SK-N-SH treated with all-trans-retinoic acid at 6 μM for 48 hours (cell line): ENCODE results near the gene CALY.

Experiments
- ARNTL ChIP-seq: fragments of 450-650 bp; formaldehyde crosslinking; IDR thresholded peaks from 2 replicates; pipeline ENCODE4 v1.5.0; 2020; ENCODE audit warnings: low read depth, mild to moderate bottlenecking, moderate library complexity, borderline replicate concordance
- BACH2 ChIP-seq: fragments of 250-450 bp; sonication (Bioruptor Pico); IDR thresholded peaks from 2 replicates; pipeline ENCODE4 v1.9.0; 2021; ENCODE audit warnings: mild to moderate bottlenecking, borderline replicate concordance
- ESRRG ChIP-seq: fragments of 250-450 bp; sonication (Bioruptor Pico); IDR thresholded peaks from 2 replicates; pipeline ENCODE4 v1.6.1; 2021; ENCODE audit warnings: mild to moderate bottlenecking
- GLIS3 ChIP-seq: fragments of 250-450 bp; sonication (Bioruptor Pico); IDR thresholded peaks from 2 replicates; pipeline ENCODE4 v1.5.0; 2020; ENCODE audit warnings: mild to moderate bottlenecking, moderate library complexity
- OSR1 ChIP-seq: fragments of 250-450 bp; sonication (Bioruptor Pico); IDR thresholded peaks from 2 replicates; pipeline ENCODE4 v1.8.0; 2022; ENCODE audit warnings: moderate library complexity, mild to moderate bottlenecking, inconsistent platforms
- POU6F1 ChIP-seq: fragments of 250-450 bp; sonication (Bioruptor Pico); IDR thresholded peaks from 2 replicates; pipeline ENCODE4 v1.8.0; 2021; ENCODE audit warnings: low read depth, mild to moderate bottlenecking, moderate library complexity, borderline replicate concordance
- RARB ChIP-seq: fragments of 250-450 bp; sonication (Bioruptor Pico); IDR thresholded peaks from 2 replicates; pipeline ENCODE4 v1.8.0; 2021; ENCODE audit warnings: mild to moderate bottlenecking, moderate library complexity
- TOX ChIP-seq: fragments of 250-450 bp; sonication (Bioruptor Pico); IDR thresholded peaks from 2 replicates; pipeline ENCODE4 v1.8.0; 2021; ENCODE audit warnings: mild to moderate bottlenecking, moderate library complexity, borderline replicate concordance
- ZFP3 ChIP-seq: fragments of 250-450 bp; sonication (Bioruptor Pico); IDR thresholded peaks from 2 replicates; pipeline ENCODE4 v1.5.0; 2020; ENCODE audit warnings: mild to moderate bottlenecking, moderate library complexity
- ZFP30 ChIP-seq: fragments of 450-650 bp; formaldehyde crosslinking; IDR thresholded peaks from 2 replicates; pipeline ENCODE4 v1.5.0; 2022; ENCODE audit warnings: mild to moderate bottlenecking, moderate library complexity
- ZNF565 ChIP-seq: fragments of 450-650 bp; formaldehyde crosslinking; conservative IDR thresholded peaks from 2 replicates; pipeline ENCODE4 v1.5.0; 2020; ENCODE audit warnings: low read depth, mild to moderate bottlenecking, moderate library complexity
- ZNF8 ChIP-seq: fragments of 450-650 bp; formaldehyde crosslinking; IDR thresholded peaks from 2 replicates; pipeline ENCODE4 v1.5.0; 2020; ENCODE audit warnings: mild to moderate bottlenecking, moderate library complexity
- TF ChIP-seq, protein P1 (sequence below): fragments of 250-450 bp; sonication (Bioruptor Pico); IDR thresholded peaks from 2 replicates; pipeline ENCODE4 v1.5.1; 2020; ENCODE audit warnings: low read depth, mild to moderate bottlenecking, moderate library complexity
- TF ChIP-seq, protein P2 (sequence below): fragments of 250-450 bp; sonication (Bioruptor Pico); IDR thresholded peaks from 2 replicates; pipeline ENCODE4 v1.8.0; 2020; ENCODE audit warnings: mild to moderate bottlenecking, moderate library complexity, borderline replicate concordance

DNA sequence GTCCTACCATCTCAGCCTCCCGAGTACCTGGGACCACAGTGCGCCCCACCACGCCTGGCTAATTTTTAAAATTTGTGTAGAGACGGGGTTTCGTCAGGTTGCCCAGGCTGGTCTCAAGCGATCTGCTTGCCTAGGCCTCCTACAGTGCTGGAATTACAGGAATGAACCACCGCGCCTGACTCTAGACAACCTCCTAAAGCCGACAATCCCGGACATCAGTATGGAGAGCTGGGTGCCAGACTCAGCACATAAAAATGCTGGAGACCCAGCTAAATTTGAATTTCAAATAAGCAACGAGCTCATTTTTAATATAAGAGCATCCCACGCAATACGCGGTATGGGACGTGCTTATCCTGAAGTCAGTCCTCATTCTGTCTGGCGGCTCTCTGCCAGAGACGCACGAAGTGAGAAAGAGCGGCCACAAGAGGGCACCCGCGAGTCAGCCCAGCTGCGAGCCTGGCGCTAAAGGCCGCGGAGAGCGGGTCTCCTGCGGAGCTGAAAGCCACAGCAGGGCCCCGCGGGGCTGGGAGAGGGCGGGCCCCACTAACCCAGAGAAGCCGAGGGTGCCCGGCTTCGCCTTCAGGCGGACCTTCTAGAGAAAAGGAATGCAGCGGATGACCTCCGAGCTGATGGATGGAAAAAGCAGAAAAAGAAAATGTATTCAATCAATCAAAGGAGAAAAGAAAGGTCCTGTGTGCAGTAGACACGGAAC, 7.0 kb downstream of the CALY start:
- no peak for TF ChIP-seq ZNF8 (CRISPR knock-in tag)
- no peak for TF ChIP-seq GLIS3 (CRISPR knock-in tag)
- TF ChIP-seq ESRRG, result no peak
- TF ChIP-seq ARNTL (CRISPR knock-in tag), result no peak
- TF ChIP-seq, protein P1, sequence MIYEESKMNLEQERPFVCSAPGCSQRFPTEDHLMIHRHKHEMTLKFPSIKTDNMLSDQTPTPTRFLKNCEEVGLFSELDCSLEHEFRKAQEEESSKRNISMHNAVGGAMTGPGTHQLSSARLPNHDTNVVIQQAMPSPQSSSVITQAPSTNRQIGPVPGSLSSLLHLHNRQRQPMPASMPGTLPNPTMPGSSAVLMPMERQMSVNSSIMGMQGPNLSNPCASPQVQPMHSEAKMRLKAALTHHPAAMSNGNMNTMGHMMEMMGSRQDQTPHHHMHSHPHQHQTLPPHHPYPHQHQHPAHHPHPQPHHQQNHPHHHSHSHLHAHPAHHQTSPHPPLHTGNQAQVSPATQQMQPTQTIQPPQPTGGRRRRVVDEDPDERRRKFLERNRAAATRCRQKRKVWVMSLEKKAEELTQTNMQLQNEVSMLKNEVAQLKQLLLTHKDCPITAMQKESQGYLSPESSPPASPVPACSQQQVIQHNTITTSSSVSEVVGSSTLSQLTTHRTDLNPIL (CRISPR knock-in tag), result no peak
- TF ChIP-seq ZFP3 (CRISPR knock-in tag), result no peak
- TF ChIP-seq TOX (CRISPR knock-in tag), result no peak
- TF ChIP-seq OSR1 (CRISPR knock-in tag), result no peak
- no peak for TF ChIP-seq ZNF565 (CRISPR knock-in tag)
- no peak for TF ChIP-seq POU6F1
- TF ChIP-seq ZFP30 (CRISPR knock-in tag), result no peak
- TF ChIP-seq BACH2 (CRISPR knock-in tag), result no peak
- TF ChIP-seq, protein P2, sequence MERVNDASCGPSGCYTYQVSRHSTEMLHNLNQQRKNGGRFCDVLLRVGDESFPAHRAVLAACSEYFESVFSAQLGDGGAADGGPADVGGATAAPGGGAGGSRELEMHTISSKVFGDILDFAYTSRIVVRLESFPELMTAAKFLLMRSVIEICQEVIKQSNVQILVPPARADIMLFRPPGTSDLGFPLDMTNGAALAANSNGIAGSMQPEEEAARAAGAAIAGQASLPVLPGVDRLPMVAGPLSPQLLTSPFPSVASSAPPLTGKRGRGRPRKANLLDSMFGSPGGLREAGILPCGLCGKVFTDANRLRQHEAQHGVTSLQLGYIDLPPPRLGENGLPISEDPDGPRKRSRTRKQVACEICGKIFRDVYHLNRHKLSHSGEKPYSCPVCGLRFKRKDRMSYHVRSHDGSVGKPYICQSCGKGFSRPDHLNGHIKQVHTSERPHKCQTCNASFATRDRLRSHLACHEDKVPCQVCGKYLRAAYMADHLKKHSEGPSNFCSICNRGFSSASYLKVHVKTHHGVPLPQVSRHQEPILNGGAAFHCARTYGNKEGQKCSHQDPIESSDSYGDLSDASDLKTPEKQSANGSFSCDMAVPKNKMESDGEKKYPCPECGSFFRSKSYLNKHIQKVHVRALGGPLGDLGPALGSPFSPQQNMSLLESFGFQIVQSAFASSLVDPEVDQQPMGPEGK, result no peak
- no peak for TF ChIP-seq RARB
